GM13977 (cell line): ENCODE results near the gene POLR1E.

Source experiments
- DNase-seq: peaks from one replicate; pipeline ENCODE4 v3.0.0; 2012; ENCODE audit warnings: low spot score
- CTCF ChIP-seq: IDR thresholded peaks from 2 replicates; pipeline ENCODE4 v1.5.1; 2012; ENCODE audit warnings: mild to moderate bottlenecking, control low read depth; ENCODE audit not compliant: insufficient read depth; ENCODE audit errors: extremely low read depth, missing control alignments
- in situ Hi-C: fragments of 300-500 bp; cut with MboI; formaldehyde crosslinking; loops from one replicate; pipeline ENCODE4 v1.12.0; 2022; ENCODE audit warnings: low sequenced_read_pairs, low pct_unique_long_range_greater_than_20kb, mixed read lengths, inconsistent platforms; ENCODE audit not compliant: unreplicated experiment

Gene POLR1E

GRCh38 chr9:37550781-37551180 is 65.0 kb downstream of the POLR1E start:
- DNase-seq: no peak
- no peak for TF ChIP-seq CTCF
- in situ Hi-C loops: no loop called here

GRCh38 chr9:37551468-37551867 is 65.7 kb downstream of the POLR1E start:
- DNase-seq: no peak
- TF ChIP-seq CTCF: no peak
- in situ Hi-C loops: no loop called here

GRCh38 chr9:37551888-37552287 is 66.1 kb downstream of the POLR1E start:
- no peak for TF ChIP-seq CTCF
- DNase-seq: no peak
- in situ Hi-C loops: no loop called here
